Myocyte (in vitro differentiated cells): ENCODE data around the gene SEMA3B. TPM values are rescaled to one million over a fixed set of nuclear protein-coding genes. Genes with fewer than 3 reads are reported as not detected.
A peak's percentile ranks its signal among the peaks of the same experiment; 100 is the strongest.

Experiments
- DNase-seq: peaks from one replicate; pipeline ENCODE4 v3.0.0-alpha.2; 2012; ENCODE audit warnings: low read depth
- total RNA-seq: library from RNA; depleted of rRNA; stranded (reverse); fragments of >200 nt; gene quantifications from 2 replicates; pipeline ENCODE4 v1.2.3, GENCODE V29; 2014

SEMA3B gene
- total RNA-seq, 1 donor from 2014 or later = 8.3 TPM

DNA sequence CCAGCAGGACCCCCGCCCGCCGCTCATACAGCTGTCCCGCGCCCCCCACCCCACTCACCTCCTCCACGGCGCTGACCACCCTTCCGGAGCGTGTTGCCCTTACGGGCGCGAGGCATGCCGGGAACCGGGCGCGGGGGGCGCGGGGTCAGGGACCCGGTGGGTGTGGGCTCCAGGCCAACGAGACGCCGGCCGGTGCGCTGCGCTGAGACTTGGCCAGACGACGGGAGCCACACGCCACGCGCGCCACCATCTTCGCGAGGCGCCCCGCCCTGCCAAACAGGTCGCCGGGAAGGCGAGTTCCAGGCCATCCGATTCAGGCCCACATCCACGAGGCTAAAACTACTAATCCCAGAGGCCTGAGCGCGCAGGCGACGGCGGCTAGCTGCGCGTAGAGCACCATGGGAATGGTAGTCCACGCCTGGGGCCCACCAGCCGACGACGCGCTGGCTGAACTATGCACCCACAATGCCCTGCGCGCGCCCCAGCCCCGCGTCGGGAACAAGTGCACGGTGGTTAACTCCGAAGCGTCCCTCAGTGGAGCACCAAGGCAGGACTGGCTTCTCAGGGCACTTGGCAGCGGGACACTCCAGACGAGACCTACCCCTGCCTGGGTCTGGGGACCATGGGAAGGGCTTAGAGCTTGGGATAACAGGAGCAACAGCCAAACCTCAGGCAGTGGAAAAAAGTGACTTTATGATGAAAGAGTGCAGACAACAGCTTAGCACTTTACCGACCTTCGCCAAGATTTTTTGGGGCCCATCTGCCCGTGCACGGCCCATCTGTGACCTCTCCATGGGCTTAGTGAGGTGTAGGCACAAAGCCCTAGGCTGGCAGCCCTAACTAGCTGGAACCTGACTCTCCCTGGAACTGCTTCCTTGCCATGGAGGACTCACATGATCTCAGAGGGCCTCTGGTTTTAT is 23.5 kb downstream of the SEMA3B start, which contains the start of gene IFRD2:
TSS of gene IFRD2 (minus strand) at position 271 of the 920 bp plus-strand sequence. CDS start at position 116, 155 bp downstream.
- peak; percentile 99 for DNase-seq

DNA sequence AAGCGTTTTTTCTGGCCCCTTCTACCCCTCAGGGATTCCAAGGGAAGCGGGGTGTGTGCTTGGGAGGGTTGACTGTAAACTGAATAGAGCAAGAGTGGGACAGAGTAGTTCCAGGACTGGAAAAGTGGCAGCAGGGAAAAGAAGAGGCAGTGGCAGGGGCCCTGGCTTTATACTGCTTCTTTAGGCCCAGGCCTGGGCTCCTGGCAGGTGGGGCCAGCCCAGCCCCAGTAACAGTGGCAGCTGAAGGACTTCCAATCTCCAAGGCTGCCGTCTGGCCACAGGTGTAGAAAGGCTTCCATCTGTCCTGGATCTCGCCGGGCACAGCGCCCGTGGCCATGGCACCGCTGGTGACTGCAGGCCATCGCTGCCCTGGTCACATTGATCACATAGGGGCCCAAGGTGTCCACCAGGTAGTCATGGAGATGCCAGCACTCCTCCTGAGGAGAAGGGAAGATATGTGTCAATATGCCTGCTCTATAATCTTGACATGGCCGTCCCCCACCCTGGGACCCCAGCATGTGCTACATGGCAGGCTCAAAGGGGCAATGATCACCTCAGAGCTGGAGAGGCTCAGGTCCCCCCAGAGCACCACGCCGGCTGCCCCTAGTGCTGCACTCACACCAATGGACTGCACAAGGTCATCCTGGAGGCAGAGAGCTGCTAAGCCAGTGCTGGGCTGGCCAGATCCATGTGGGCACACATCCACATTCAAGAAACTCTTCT is 24.3 kb downstream of the SEMA3B start:
- peak; percentile 10 for DNase-seq

DNA sequence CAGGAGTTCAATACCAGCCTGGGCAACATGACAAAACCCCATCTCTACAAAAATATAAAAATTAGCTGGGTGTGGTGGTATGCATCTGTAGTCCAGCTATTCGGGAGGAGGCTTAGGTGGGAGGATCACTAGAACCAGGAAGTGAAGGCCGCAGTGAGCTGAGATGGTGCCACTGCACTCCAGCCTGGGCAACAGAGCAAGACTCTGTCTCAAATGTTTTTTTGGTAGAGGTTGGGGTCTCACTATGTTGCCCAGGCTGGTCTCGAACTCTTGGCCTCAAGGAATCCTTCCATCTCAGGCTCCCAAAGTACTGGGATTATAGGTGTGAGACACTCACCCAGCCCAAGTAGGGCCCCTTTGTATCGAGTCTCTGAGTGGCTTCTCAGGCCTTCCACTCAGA is 25.1 kb downstream of the SEMA3B start:
- DNase-seq = no peak

DNA sequence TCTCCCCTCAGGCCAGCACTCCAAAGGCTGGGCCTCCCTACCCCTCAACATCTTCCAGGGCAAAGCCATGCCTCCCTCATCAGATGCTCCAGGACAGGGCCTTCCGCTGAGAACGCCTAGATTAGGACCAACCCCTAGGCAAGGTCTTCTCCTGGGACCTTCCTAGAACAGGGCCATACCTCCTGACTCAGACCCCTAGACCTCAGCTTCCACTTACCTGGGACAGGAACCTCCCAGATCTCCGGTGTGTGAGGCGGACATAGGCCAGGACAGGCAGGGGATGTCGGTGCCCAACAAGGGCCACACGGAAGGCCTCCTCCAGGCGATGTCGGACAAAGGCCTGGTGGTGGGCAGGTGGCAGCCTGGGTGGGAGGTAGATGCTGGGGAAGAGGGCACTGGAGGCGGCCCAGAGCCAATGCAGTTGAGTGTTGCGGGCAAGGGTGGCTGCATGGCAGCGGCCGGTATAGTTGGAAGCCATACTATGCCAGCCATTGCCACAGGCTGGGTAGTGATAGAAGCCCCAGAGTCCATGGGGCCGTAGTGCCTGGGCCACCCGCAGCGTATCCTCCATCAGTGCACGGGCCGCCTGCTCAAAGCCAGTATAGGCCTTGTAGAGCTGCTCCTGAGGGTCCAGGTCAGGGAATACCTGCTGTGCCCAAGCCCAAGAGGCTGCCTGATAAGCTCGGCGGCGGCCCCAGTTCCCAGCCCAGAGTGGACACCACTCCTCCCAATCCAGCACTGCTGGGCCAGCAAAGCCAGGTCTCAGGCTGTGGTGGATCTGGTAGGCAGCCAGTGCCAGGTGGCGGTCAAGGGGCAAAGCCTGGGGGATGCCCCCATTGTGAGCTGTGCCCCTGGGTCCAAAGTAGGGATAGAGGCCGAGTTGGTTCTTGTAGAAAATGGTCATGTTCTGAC is 25.8 kb downstream of the SEMA3B start:
- no peak for DNase-seq

DNA sequence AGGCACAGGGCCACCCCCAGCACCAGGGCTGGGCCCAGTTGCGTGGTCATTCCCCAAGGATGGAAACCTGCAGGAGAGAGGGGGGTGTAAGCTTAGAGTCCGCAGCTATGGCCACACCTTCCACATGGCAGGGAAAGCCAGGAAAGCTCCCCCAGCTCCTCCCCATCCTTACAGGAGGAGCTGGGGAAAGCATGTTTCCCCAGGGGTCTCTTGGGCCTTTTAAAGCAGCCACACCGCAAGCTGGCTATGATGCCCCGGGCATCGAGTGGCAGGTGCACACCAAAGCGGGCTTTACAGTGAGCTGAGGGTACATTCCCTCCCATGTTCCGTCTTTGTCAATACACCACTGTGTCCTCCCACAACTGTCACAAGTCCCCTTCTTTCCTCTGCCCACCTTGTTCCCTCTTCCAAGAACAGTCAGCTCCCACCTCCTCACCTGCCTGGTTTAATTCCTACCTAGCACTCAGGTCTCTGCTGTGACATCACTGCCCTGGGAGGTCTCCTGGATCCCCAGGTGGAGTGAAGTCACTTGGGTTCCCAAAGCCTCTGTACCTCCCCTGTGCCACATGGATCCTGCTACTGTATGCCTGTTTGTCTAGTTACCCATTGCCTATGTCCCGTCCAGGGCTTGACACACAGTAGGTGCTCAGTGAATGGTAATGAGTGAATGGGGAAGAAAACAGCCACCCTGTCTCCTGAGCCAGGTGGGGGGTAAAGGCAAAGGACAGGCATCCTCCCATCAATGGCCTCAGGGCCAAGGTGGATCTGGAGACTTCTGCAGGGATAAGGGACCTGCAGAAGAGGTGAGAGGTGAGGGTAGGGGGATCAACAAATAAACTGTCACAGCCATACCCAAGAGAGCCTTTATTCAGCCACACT is 26.8 kb downstream of the SEMA3B start:
- DNase-seq = no peak

DNA sequence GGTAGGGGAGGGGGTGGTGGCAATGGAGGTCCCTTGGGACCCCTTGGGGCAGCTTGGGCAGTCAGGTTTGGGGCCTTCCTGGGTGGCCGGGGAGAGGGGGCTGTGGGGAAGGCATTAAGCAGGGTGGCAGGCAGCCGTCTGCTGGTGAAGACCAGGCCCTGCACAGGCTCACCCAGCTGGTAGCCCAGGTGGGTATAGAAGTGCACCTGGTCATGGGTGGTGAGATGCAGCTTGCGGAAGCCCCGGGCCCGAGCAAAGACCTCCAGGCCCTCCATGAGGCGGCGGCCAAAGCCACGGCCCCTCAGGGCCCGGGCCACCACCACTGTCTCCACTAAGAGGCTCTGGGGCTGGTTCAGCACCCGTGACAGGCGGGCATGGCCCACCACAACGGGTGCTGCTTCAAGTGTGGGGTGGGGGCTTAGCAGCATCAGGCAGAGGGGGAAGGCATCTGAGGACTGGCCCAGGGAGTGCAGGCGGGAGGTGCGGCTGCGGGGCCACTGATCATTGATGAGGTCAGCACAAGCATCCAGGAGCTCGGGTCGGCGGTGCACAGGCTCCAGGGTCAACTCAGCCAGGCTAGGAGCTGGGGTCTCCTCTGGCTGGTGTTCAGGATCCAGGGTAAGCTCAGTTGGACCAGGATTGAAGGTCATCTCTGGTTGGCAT is 27.9 kb downstream of the SEMA3B start:
- DNase-seq = no peak

DNA sequence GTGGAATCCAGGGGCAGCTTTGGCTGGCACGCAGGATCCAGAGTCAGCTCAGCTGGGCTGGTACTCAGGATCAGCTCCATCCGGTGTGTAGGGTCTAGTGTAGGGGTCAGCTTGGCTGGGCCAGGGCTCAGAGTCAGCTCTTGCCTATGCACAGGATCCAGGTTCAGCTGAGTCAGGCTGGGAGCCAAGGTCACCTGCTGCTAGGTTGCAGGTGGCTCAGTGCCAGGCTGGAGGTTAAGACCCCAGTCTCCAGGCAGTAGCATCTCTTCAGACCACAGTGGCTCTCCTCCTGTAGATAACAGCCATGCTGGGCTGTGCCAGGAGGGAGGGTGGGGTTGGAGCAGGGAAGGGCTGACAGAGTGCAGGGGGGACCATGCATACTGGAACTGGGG is 28.4 kb downstream of the SEMA3B start:
- DNase-seq = no peak

DNA sequence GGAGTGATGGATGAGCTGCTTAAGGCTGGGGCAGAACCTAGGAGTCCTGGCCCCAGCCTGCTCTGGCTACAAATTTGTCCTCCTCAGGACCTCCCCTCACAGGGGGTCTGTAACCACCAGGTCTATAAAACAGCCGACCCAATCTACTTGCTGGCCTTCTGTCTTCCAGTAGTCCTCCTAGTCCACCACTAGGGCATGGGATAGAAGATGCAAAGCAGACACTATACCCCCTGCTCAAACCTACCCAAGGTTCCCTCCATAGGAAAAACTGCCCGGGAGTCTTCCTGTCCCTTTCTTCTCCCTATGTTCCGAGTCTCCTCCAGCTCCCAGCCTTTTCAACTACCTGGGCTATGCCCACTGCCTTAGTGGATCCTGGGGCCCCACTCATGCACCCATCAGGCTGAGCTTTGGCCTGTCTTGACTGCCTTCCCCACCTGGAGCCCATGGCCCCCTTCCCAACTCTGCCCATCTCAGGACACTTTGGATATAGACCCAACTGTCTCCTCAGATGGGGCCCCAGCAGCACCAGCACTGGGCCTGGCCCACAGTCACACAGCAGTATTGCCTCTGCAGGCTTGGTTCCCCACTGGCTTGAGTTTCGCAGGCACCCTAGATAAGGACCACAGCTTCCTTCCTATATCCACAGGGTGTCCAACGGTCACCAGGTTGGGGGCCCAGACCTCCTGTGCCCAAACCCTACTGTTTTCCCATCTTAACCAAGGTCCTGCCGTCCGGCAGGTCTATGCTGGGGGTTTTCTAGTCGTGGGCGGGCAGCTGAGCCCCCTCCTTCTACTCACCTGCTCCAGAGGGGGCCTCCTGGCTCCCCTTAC is 29.2 kb downstream of the SEMA3B start:
- no peak for DNase-seq

DNA sequence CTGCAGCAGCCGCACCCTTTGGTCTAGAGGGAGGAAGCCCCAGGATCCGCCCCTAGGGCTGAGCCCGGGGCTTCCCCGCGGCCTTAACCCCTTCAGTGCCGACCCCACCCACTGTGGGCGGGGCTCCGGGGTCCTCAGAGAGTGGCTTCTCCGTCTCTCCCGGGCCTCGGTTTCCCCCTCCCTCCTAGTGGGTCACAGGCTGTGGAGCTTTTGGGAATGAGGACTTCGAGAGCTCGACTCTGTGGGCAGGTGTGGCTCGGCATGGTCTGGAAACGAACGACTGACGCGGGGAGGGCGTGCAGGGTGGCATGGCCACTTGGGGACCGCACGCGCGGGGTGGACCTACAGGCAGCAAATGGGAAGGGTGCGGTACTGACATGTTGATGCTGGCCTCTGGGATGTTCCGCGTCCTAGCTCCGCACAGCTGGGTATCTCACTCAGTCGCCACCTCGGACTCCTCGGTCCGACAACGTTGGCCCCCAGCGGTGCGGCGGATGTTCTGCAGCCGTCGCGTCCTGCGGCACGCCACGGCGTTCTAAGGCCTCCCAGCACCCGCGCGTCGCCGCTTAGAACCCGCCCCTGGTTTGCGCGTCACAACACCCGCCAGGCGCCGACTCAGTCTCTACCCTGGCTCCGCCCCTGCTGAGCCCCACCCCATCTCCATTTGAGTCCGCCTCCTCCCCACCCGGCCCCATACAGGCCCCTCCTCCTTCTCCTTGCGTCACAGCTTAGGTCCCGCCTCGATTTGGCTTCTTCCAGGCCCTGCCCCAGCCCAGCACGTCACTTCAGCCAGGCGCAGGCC is 30.1 kb downstream of the SEMA3B start, which contains the start of the genes HYAL3 and NAA80:
TSS of gene HYAL3 (minus strand) at position 570 of the 802 bp plus-strand sequence. CDS start 3,803 bp downstream, outside the sequence.
TSS of gene NAA80 (minus strand) at position 570 of the 802 bp plus-strand sequence. CDS start 1,942 bp downstream, outside the sequence.
- peak; percentile 99 for DNase-seq

DNA sequence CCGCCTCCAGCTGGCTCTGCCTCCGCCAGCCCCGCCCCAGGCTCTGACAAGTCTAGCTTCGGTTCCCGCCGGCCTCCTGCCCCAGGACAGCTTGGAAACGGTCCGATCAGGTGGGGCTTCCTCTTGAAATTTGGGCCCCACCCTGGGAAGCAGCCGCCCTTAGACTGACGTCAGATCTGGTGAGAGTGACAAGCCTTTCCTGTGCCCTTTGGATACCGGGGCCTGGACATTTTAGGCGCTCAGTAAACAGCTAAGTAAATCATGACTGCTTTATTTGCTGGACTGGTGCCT is 30.6 kb downstream of the SEMA3B start:
- DNase-seq = no peak

DNA sequence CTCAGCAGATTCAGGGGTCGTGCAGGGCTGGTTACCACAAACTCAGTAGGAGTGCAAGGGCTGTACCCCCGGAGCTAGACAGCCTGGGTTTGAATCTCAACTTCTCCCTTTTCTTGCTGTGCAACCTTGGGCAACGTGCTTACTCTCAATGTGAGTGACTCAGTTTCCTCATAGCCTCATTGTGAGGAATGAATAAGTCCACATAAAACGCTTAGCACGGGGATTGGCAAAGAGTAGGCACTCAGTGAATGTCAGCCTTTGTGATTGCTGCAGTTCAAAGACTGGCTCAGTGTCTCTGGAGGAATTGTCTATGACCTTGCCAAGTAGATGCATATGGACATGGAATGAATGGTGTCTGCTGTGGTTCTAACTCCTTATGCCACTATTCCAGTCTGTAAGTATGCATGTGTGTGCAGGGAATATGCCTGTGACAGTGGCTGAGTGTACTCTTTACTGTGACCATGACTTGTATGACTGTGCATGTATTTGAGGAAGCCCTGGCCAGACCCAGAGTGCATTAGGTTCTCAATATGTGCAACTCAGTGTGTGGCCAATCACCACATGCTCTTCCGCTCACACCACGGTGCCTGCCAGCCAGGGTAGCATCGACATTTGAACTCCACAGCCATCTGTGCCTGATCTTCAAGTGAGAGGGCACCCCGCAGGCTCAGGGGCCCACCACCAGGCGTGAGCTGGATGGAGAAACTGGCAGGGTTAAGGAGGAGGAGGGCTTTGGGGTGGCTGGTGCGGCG is 31.2 kb downstream of the SEMA3B start:
- DNase-seq = peak; percentile 17

DNA sequence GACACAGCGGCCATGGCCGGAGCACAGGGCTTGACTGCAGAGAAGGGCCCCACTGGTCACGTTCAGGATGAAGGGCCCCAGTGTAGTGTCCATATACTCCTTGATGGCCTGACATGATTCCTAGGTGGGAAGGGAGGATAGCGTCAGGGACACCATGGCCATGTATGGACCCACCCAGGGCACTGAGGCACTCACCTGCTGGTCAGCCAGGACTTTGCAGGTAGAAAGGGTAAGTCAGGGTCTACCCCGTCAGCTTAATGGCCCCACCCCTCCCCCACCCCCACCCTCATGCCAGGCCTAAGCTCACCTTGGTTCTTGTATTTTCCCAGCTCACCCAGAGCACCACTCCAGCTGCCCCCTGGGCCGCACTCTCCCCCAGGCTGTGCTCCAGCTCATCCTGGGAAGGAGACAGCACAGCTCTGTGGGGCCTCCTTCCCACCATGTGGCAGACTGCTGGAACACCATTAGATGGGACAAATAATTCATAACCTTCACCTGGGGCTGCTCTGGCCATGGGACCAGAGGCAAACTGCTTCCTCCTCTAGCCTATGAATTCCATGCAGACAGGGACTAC is 31.8 kb downstream of the SEMA3B start:
- no peak for DNase-seq

DNA sequence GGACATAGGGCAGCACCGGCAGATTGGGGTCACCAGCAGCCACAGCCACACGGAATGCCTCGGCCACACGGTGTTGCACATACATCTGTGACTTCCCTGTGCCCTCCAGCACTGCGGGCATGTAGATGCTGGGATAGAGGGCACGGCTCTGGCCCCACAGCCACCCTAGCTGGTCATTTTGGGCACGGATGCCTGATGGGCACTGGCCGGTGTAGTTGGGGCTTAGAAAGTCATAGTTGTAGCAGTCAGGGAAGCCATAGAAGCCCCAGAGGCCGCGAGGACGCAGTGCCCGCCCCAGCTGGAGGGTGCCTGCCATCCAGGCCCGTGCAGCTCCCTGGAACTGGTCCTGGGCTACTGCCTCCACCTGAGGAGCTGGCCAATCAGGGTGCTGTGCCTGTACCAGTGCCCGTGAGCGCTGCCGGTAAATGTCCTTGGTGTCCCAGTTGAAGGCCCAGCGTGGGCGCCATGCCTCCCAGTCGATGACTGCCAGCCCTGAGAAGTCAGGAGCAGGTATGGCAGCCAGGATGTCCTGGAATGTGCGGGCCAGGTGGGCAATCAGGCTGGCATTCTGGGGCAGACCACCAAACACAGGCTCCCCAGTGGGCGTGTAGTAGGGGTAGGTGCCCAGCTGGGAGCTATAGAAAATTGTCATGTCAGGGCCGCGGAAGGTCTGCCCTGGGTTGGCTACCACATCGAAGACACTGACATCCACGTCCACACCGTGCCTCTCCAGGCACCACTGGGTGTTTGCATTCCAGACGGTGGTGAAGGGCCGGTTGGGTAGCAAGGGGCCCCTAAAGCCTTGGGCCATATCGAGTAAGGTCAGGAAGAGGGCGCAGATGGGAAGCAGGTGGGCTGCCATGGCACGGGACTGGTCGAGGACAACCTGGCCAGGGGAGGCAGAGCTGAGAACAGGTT is 33.4 kb downstream of the SEMA3B start:
- DNase-seq = no peak

DNA sequence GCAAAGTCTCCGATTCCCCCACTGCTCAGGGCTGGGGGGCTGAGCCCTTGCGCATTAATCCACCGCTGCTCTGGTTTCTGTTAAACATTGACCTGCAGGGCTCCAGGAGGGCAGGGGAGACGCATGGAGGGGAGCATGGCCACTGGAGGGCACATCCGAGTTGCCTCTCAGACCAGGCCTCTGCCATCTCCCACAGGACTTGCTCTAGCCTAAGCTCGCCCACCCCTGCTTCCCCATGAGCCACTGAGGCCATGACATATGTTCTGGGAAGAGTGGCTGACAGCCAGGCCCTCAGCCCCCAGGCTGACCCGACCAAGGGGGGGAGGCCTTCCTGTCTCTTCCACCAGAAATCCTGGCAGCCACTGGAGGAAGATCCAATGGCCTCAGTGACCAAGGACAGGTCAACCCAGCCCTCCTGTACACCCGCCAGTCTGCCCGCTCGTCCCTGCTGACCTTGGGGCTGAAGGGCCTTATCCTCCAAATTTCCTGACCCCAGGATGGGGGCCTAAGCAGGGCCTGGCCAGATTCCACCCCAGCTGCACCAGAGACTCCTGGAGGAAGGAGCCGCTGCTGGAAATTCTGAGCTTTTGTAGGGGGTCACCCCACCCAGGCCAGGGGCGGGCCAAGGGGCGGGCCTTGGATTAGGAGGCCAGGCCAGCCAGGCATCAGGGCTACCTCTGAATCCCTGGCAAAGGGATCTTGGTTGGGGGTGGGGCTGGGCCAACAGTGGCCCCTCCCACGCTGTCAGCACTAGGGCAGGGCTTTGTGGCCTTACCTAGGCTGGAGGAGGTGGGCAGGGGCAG is 34.3 kb downstream of the SEMA3B start, which contains the start of gene HYAL1:
TSS of gene HYAL1 (minus strand) at position 562 of the 803 bp plus-strand sequence. CDS start 618 bp downstream, outside the sequence.
- no peak for DNase-seq

DNA sequence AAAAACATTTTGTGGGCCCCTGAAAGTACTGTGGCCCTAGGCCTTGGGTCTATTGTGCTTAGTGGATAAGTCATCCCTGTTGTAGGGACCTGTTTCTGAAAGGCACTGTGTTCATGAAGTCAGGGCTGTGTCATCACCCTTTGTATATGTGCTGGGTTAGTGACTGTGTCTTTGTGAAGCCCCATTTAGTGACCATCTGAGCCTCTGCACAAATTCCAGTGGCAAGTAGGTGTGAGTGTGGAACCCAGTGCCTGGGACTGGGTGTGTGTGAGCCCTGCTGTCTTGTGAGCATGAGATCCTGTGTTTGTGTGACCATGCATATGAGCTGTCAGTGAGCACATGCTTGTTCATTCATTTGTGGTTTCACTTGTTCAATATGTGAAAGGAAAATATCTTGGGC is 35.7 kb downstream of the SEMA3B start:
- DNase-seq = no peak
